ENCODE measurements around the gene TUNAR.

- TF ChIP-seq CTCF (conservative IDR thresholded peaks at IDR 0.05; ENCODE audit: low read length) (no peak), EZH2phosphoT487 (IDR thresholded peaks at IDR 0.05; ENCODE audit: borderline replicate concordance, low read depth, low read length) (no peak)
These were observed 84.8 kb downstream of the TUNAR start for GRCh38 chr14:95961481-95961880.

All from OCI-LY7 (cell line).